Tibial nerve (tissue), 4 donors: ENCODE results near the gene MATN4. TPM values are rescaled to one million over a fixed set of nuclear protein-coding genes. Genes with fewer than 3 reads are reported as not detected.

Experiments
- DNase-seq, 2 donors: peaks; one replicate each; pipeline ENCODE4 v3.0.0-alpha.2; 2019; ENCODE audit warnings: low spot score in 2 of 2
- H3K27ac ChIP-seq, 4 donors: fragments of 200-600 bp; sonication (generic) in 3 of 4; one replicate each; pipeline ENCODE4 v1.5.1; 2017 to 2019; ENCODE audit warnings: mild to moderate bottlenecking in 1 of 4
- H3K27me3 ChIP-seq, 2 donors: fragments of 200-600 bp; sonication (generic) in 1 of 2; one replicate each; pipeline versions ENCODE4 v1.5.1 to v1.6.0; 2017 to 2019
- H3K36me3 ChIP-seq, 3 donors: fragments of 200-600 bp; sonication (generic); one replicate each; pipeline ENCODE4 v1.5.1; 2018 to 2019
- H3K4me1 ChIP-seq, 4 donors: fragments of 200-600 bp; sonication (generic) in 3 of 4; one replicate each; pipeline ENCODE4 v1.5.1; 2017 to 2019
- H3K4me3 ChIP-seq, 4 donors: fragments of 200-600 bp; sonication (generic) in 3 of 4; one replicate each; pipeline ENCODE4 v1.5.1; 2017 to 2019; ENCODE audit warnings: mild to moderate bottlenecking in 1 of 4, moderate library complexity in 1 of 4
- H3K9me3 ChIP-seq, 4 donors: fragments of 200-600 bp; sonication (generic) in 3 of 4; one replicate each; pipeline ENCODE4 v1.5.1; 2017 to 2019
- EP300 ChIP-seq, 2 donors: sonication (generic); formaldehyde crosslinking; IDR thresholded peaks; one replicate each; pipeline ENCODE4 v1.6.1; 2017; ENCODE audit warnings: antibody characterized with exemption in 2 of 2, mild to moderate bottlenecking in 1 of 2
- POLR2A ChIP-seq, 2 donors: fragments of 450-650 bp; IDR thresholded peaks; one replicate each; pipeline ENCODE4 v1.6.1; 2017; ENCODE audit warnings: antibody characterized with exemption in 2 of 2, mild to moderate bottlenecking in 2 of 2, moderate library complexity in 2 of 2
- WGBS, 2 donors: methylation state at CpG; one replicate each; pipeline ENCODE4 v1.1.5; 2018; 5-methylcytosine and 5-hydroxymethylcytosine counted together
- total RNA-seq, 4 donors: library from RNA; depleted of rRNA; stranded (reverse); fragments of >200 nt; gene quantifications; one replicate each; pipeline ENCODE4 v1.1.0, GENCODE V29; 2016
- TF ChIP-seq, protein P1 (sequence below), 5 experiments: fragments of 200-600 bp in 3 of 5; fragments of 450-650 bp in 2 of 5; sonication (generic) in 3 of 5; IDR thresholded peaks; one replicate each; pipeline ENCODE4 v1.5.1; 2016 to 2019; ENCODE audit warnings: antibody characterized with exemption in 5 of 5, mild to moderate bottlenecking in 3 of 5, moderate library complexity in 2 of 5

The MATN4 gene
- total RNA-seq, 4 donors from 2014 or later, result not detected

DNA sequence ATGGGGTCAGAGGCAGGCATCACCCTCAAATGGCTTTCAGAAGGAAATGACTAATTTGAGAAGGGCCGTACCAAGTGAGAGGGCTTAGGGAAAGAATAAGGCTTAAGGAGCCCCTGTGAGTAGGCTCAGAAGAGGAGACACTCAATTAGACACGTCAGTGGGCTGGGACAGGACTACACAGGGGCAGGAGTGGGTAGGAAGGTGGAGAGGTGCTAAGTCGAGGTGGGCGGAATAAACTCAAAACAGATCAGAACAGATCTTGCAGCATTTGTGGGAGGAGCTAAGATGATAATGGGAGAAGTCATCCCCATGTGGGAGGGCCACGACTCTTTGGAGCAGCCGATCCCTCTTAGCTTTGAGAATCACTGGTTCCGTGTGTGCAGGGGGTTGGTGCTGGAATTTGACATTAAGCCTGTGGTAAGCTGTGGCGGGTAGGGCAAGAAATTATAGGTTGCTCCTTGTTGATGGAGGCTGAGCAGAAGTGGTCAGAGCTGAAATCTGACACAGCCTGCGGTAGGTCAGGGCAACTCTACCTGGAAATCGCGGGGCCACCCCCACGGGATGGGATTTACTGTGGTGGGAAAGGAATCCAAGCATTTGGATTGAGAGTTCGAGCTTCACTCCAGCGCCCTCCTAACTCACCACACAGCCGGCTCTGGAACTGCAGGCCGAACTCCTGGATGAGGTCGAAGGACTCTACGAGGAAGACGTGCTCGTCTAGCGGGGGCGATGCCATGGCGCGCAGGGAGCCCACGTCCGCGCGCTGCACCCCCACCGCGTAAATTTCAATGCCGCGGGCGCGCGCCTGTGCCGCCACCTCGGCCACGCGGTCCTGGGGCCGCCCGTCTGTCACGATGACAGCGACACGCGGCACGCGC lies 4.3 kb downstream of the MATN4 start:
- peaks cover 0 to 21% (median 0%) of the 10 kb centered on the region in 4 donors for H3K4me1 ChIP-seq
- no peaks in the 10 kb centered on the region for H3K9me3 ChIP-seq
- DNase-seq, result no peak
- WGBS, 2 donors, result 71 to 79% methylated on average over 36 to 47 of the region's 47 CpGs
- no peaks in the 10 kb centered on the region for H3K36me3 ChIP-seq
- TF ChIP-seq POLR2A (IDR thresholded peaks at IDR 0.05) (no peak), EP300 (IDR thresholded peaks at IDR 0.05) (no peak)
- TF ChIP-seq, protein P1, sequence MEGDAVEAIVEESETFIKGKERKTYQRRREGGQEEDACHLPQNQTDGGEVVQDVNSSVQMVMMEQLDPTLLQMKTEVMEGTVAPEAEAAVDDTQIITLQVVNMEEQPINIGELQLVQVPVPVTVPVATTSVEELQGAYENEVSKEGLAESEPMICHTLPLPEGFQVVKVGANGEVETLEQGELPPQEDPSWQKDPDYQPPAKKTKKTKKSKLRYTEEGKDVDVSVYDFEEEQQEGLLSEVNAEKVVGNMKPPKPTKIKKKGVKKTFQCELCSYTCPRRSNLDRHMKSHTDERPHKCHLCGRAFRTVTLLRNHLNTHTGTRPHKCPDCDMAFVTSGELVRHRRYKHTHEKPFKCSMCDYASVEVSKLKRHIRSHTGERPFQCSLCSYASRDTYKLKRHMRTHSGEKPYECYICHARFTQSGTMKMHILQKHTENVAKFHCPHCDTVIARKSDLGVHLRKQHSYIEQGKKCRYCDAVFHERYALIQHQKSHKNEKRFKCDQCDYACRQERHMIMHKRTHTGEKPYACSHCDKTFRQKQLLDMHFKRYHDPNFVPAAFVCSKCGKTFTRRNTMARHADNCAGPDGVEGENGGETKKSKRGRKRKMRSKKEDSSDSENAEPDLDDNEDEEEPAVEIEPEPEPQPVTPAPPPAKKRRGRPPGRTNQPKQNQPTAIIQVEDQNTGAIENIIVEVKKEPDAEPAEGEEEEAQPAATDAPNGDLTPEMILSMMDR (IDR thresholded peaks at IDR 0.05), result no peak
- peaks cover 0 to 47% of the 10 kb centered on the region in 2 donors for H3K27me3 ChIP-seq
- no peak overlapping the region for H3K4me3 ChIP-seq
- no peak overlapping the region for H3K27ac ChIP-seq

DNA sequence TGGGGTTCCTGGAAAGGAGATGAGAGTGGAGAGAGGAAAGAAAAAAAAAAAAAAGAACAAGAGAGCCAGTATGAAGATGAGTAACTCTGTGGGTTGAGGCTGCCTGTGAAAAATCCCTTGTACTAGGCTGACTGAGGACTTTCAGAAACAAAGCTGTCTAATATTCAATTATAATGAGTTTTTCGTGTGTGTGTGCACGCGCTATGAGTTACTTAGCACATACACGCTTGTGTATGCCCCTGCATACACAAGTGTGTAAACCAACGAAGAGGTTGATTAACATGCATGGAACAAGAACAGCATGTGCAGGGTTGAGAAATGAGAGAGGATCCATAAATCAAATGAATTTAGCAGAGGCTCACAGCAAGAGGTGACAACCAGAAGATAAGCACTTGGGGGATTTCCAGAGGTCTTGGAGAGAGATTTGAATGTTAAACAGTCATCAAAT lies 6.3 kb downstream of the MATN4 start:
- no peaks in the 10 kb centered on the region for H3K36me3 ChIP-seq
- TF ChIP-seq POLR2A (IDR thresholded peaks at IDR 0.05) (no peak), EP300 (IDR thresholded peaks at IDR 0.05) (no peak)
- TF ChIP-seq, protein P1 (IDR thresholded peaks at IDR 0.05), result no peak
- no peak overlapping the region for H3K4me3 ChIP-seq
- WGBS, 2 donors, result 59 to 68% methylated on average over 5 of the region's 5 CpGs
- peaks cover 0 to 32% of the 10 kb centered on the region in 2 donors for H3K27me3 ChIP-seq
- H3K9me3 ChIP-seq, result no peaks in the 10 kb centered on the region
- H3K4me1 ChIP-seq, result peaks cover 0 to 7% (median 0%) of the 10 kb centered on the region in 4 donors
- H3K27ac ChIP-seq, result no peak overlapping the region
- DNase-seq, result no peak

DNA sequence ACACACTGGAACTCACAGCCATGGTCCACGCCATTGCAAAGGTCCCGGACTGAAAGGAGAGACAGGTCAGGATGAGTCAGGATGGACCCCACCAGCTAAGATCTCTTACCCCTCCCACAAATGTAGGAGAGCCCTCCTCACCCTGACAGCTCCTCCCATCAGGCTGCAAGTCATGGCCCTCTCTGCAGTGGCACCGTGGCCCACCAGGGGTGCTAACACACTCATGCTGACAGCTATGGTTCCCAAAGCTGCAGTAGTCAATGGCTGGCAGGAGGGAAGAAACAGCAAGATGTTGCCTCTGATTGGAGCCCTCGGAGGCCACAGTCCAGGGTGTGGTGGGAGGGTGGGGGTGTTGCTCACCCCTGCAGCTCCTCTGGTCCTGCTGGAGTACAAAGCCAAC lies 7.1 kb downstream of the MATN4 start:
- 30 to 68% methylated on average over 3 of the region's 4 CpGs for whole genome bisulfite sequencing, 2 donors
- H3K4me1 ChIP-seq, result no peaks in the 10 kb centered on the region
- no peak overlapping the region for H3K4me3 ChIP-seq
- H3K9me3 ChIP-seq, result no peaks in the 10 kb centered on the region
- H3K27me3 ChIP-seq, result peaks cover 0 to 23% of the 10 kb centered on the region in 2 donors
- no peak for DNase-seq
- TF ChIP-seq EP300 (IDR thresholded peaks at IDR 0.05), result no peak
- TF ChIP-seq, protein P1 (IDR thresholded peaks at IDR 0.05), result no peak
- TF ChIP-seq POLR2A (IDR thresholded peaks at IDR 0.05), result no peak
- H3K36me3 ChIP-seq, result no peaks in the 10 kb centered on the region
- no peak overlapping the region for H3K27ac ChIP-seq

DNA sequence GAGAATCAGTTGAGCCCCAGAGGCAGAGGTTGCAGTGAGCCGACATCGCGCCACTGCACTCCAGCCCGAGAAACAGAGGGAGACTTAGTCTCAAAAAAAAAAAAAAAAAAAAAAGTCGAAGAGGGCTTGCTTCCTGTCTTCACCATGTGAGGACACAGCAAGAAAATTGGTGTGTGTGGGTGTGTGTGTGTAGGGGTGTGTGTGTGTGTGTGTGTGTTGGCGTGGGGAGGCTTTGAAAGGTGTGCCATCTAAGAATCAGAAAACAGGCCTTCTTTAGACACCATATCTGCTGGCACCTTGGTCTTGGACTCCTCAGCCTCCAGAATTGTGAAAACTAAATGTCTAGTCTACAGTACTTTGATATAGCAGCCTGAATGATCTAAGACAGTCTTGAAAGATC lies 8.3 kb downstream of the MATN4 start:
- no peak for DNase-seq
- TF ChIP-seq, protein P1 (IDR thresholded peaks at IDR 0.05), result no peak
- TF ChIP-seq EP300 (IDR thresholded peaks at IDR 0.05) (no peak), POLR2A (IDR thresholded peaks at IDR 0.05) (no peak)
- H3K27me3 ChIP-seq, result peaks cover 0 to 16% of the 10 kb centered on the region in 2 donors
- no peak overlapping the region for H3K27ac ChIP-seq
- 89 to 93% methylated on average over 6 of the region's 6 CpGs for WGBS, 2 donors
- no peak overlapping the region for H3K4me3 ChIP-seq
- no peaks in the 10 kb centered on the region for H3K36me3 ChIP-seq
- H3K9me3 ChIP-seq, result no peaks in the 10 kb centered on the region
- no peaks in the 10 kb centered on the region for H3K4me1 ChIP-seq

DNA sequence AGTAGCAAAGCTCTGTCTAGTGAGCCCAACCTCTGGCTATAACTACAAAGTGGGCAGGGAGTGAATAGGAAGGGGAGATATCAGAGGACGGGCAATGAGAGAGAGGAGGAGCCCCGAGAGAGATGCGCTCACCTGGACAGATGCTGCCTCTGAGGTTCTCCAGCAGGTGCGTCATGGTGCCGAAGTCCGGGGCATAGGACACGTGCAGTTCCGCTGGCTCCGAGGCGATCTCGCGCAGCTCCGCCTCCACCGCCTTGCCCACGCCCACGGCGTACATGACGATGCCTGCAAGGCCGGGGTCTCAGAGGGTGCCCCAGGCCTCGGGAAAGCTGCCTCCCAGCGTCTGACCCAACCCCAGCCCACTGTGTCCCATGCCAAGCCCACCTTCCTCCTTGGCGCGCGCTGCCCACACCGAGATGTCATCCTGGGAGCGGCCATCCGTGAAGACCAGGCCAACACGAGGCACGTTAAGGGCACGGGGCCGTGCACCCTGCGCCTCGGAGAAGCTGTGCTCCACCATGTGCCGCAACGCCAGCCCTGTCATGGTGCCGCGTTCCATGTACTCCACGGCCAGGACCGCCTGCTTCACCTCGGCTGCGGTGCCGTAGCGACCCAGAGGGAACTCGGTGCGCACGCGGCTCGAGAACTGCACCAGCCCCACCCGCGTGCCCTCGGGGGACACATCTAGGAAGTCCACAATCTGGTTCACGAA lies 10.2 kb downstream of the MATN4 start:
- Histone ChIP-seq H3K27me3 (peaks cover 0 to 6% of the 10 kb centered on the region in 2 donors), H3K36me3 (no peaks in the 10 kb centered on the region), H3K4me1 (peaks cover 0 to 18% (median 0%) of the 10 kb centered on the region in 4 donors), H3K27ac (no peak overlapping the region), H3K9me3 (no peaks in the 10 kb centered on the region), H3K4me3 (no peak overlapping the region)
- no peak for TF ChIP-seq POLR2A (IDR thresholded peaks at IDR 0.05)
- TF ChIP-seq, protein P1 (IDR thresholded peaks at IDR 0.05), result no peak
- TF ChIP-seq EP300 (IDR thresholded peaks at IDR 0.05), result no peak
- no peak for DNase-seq
- 92% methylated on average over 52 of the region's 52 CpGs for WGBS, 2 donors
